Motor neuron (in vitro differentiated cells): ENCODE results near the gene HHAT. TPM values are rescaled to one million over a fixed set of nuclear protein-coding genes. Genes with fewer than 3 reads are reported as not detected.
A peak's percentile ranks its signal among the peaks of the same experiment; 100 is the strongest.

Source experiments
- ATAC-seq, 8 experiments: fragments of 200-7000 bp; cut with Tn5 transposase; replicated peaks in 6 of 8; 2 replicates each; pipeline ENCODE4 v1.8.0; 2021; ENCODE audit warnings: mild to moderate bottlenecking in 8 of 8, moderate library complexity in 8 of 8
- H3K27ac ChIP-seq, 2 donors: fragments of 250-450 bp; sonication (Bioruptor Pico); 2 replicates each; pipeline ENCODE4 v1.9.0; 2021; ENCODE audit warnings: antibody characterized with exemption in 2 of 2, mild to moderate bottlenecking in 2 of 2, moderate library complexity in 1 of 2
- H3K4me1 ChIP-seq, 2 donors: fragments of 250-450 bp; sonication (Bioruptor Pico); replicated peaks in 1 of 2; 2 replicates each; pipeline ENCODE4 v1.6.1; 2021; ENCODE audit warnings: antibody characterized with exemption in 2 of 2, mild to moderate bottlenecking in 2 of 2, moderate library complexity in 1 of 2
- H3K4me3 ChIP-seq, 5 donors: fragments of 250-450 bp; sonication (Bioruptor Pico); 2 replicates each; pipeline ENCODE4 v1.9.0; 2021; ENCODE audit warnings: antibody characterized with exemption in 5 of 5, mild to moderate bottlenecking in 5 of 5, moderate library complexity in 4 of 5
- WGBS, 10 experiments: fragments of 450-650 bp; shearing (Covaris generic); methylation state at CpG; one replicate each; pipeline ENCODE4 v1.0.0; 2022; 5-methylcytosine and 5-hydroxymethylcytosine counted together
- in situ Hi-C, 9 experiments: fragments of 400-800 bp; cut with MboI; loops; one replicate each; pipeline ENCODE4 v1.15.0; 2021; ENCODE audit warnings: low sequenced_read_pairs in 9 of 9, low pct_unique_long_range_greater_than_20kb in 2 of 9; ENCODE audit not compliant: unreplicated experiment in 9 of 9
- total RNA-seq, 8 experiments: library from RNA; unstranded; fragments of 300-600 nt; gene quantifications; 2 replicates each; pipeline versions ENCODE4 v1.2.3 to v1.2.4, GENCODE V29; 2022

The HHAT gene
- total RNA-seq, 8 experiments from 2014 or later = 3.9 to 128 (median 7.8) TPM

DNA sequence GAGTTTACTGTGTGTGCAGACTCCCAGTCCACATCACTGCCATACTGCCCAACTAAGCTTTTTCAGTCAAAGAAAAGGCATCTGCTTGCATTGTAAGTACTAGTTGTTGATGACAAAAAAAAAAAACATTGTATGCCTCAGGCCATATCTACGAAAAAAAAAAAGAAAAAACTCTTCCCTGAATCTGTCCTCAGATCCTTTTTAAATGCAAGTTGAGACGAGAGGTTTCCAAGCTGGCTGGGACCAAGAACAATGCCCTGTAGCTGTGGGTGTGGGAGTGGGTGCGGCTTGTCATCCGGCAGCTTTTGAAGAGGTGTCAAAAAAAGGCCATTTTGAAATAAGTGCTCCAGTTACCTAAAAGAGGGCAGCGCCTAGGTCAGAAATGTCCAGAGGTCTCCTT, 29.2 kb upstream of the HHAT start:
- ATAC-seq = peak in 4 of 8 experiments; percentile 8 to 28 (median 20)
- no peak overlapping the region for H3K4me3 ChIP-seq
- in situ Hi-C loops = no loop called here
- no peak overlapping the region for H3K27ac ChIP-seq
- H3K4me1 ChIP-seq = peaks cover 42 to 49% of the 10 kb centered on the region in 2 donors
- WGBS, 10 experiments = 0 to 19% (median 10%) methylated on average over 2 to 5 of the region's 5 CpGs; no CpG with 5 or more reads in 1 of the 10 experiments

DNA sequence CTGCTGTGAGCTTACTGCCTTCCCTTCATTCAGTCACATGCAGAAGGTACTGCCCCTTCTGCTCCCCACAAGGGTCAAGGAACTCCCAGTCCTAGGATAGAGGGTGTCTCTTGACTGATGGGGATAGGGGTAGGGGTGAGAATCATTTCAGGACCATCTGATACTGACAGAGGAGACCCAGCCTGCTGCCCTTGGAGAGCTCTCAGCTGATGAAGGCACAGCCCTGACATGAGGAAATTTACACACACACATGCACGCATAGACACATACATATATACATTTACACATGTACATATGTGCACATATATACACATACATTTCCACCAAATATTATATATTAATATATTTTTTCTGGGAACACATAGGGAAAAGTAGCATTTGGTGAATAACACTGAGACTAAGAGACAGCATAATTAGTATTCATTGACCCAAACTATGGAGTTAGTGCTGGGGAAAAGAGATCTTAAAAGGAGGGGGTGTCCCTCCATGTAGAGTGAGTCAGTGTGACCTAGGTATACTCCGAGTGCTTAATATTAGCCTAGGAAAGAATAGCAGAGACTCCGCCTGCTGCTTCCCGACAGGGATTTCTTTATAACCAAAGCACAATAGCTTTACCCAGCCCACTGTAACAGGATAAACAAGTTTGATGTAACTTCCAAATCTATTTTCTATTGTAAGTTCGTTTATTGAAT, 27.6 kb upstream of the HHAT start:
- ATAC-seq = peak; percentile 22 to 76 (median 47)
- H3K27ac ChIP-seq = no peak overlapping the region
- no peak overlapping the region for H3K4me3 ChIP-seq
- in situ Hi-C loops = loop anchor here in 6 of 9 experiments (10.0 to 25.0 kb wide), 3 partner anchors 156 to 439 kb away; no protein-coding TSS in a partner anchor
- H3K4me1 ChIP-seq = peaks cover 27 to 33% of the 10 kb centered on the region in 2 donors
- 0 to 73% (median 40%) methylated on average over 1 to 5 of the region's 5 CpGs for WGBS, 10 experiments

DNA sequence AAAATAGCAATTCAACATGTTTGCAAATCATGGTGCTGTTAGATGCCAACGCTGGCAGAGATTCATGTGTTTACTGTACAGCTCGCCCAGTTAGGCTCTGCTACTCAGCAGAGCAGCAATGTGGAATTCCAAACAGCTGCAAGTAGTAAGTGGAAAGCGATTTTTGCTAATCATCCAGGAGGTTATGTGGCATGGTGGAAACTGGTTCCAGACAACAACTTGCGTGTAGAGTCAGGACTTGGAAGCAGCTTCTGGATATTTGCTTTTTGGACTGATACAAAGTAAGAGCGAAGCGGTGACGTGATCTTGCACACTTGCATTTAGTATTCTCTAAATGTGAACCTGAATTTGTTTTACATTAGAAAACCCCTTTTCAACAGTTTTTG, 27.1 kb upstream of the HHAT start:
- in situ Hi-C loops = loop anchor here in 6 of 9 experiments (10.0 to 25.0 kb wide), 3 partner anchors 157 to 439 kb away; no protein-coding TSS in a partner anchor
- ATAC-seq = peak; percentile 16 to 52 (median 28)
- Histone ChIP-seq H3K27ac (no peak overlapping the region), H3K4me1 (peaks cover 23 to 32% of the 10 kb centered on the region in 2 donors), H3K4me3 (no peak overlapping the region)
- 21 to 100% (median 87%) methylated on average over 3 to 7 of the region's 7 CpGs for WGBS, 10 experiments

- in situ Hi-C loops = loop anchor here in 6 of 9 experiments (10.0 to 25.0 kb wide), 3 partner anchors 158 to 440 kb away; no protein-coding TSS in a partner anchor
- no peak for ATAC-seq
- WGBS, 10 experiments = 77 to 100% (median 90%) methylated on average over 1 to 10 of the region's 10 CpGs; no CpG with 5 or more reads in 5 of the 10 experiments
Observed at GRCh38 chr1:210302501-210302900, 26.2 kb upstream of the HHAT start.

GRCh38 chr1:210303391-210303790, 25.3 kb upstream of the HHAT start:
- in situ Hi-C loops = loop anchor here in 6 of 9 experiments (10.0 to 25.0 kb wide), 3 partner anchors 159 to 441 kb away; no protein-coding TSS in a partner anchor
- WGBS, 10 experiments = 85 to 100% (median 100%) methylated on average over 1 to 7 of the region's 8 CpGs; no CpG with 5 or more reads in 5 of the 10 experiments
- Histone ChIP-seq H3K27ac (no peak overlapping the region), H3K4me3 (no peak overlapping the region), H3K4me1 (peaks cover 23 to 32% of the 10 kb centered on the region in 2 donors)
- ATAC-seq = no peak

More at GRCh38 chr1:210302501-210302900, 26.2 kb upstream of the HHAT start:
- H3K4me1 ChIP-seq = peaks cover 23 to 32% of the 10 kb centered on the region in 2 donors
- no peak overlapping the region for H3K4me3 ChIP-seq
- no peak overlapping the region for H3K27ac ChIP-seq

GRCh38 chr1:210310562-210311153, 18.0 kb upstream of the HHAT start:
- H3K4me1 ChIP-seq = no peaks in the 10 kb centered on the region
- peak overlapping the region in 1 of 5 donors; percentile 31 for H3K4me3 ChIP-seq
- ATAC-seq = peak in 6 of 8 experiments; percentile 22 to 64 (median 52)
- in situ Hi-C loops = loop anchor here in 8 of 9 experiments (10.0 to 25.0 kb wide), 4 partner anchors 166 to 448 kb away; no protein-coding TSS in a partner anchor
- H3K27ac ChIP-seq = no peak overlapping the region
- 6 to 73% (median 43%) methylated on average over 2 to 3 of the region's 7 CpGs; no CpG with 5 or more reads in 2 of the 10 experiments for WGBS, 10 experiments

DNA sequence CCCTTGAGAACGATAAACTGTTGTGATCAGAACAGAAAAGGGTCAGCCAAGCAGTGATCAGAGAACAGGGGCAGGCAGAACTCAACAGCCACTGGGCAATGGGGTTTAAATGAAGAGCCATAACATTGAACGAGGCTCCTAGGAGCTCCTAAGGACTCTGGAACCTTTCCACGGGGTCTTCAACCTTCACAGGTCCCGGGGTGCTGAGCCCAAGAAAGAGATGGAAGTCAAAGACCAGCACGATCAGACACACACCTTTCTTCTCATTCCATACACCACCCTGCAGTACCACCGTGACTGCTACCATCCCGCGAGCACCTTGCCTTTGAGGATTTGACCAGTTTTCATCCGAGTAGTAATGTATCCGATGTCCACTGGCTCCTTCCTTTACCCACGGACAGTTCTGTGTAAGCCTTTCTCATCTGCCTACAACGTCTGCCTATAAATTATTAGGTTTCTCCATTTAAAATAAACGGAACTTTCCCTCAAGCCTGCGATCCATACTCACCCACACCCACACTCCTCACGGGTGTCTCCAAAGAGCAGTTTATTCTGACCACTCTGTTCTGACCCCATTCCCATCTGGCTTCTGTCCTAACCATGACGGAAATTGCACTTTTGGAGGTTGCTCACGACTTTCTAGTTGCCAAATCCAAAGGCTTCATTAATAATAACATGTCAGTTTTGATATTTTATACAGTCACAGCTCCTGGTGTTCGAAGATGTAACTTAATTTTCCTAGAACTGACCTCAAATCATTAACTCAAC, 16.8 kb upstream of the HHAT start:
- in situ Hi-C loops = loop anchor here in 8 of 9 experiments (10.0 to 25.0 kb wide), 4 partner anchors 167 to 450 kb away; no protein-coding TSS in a partner anchor

DNA sequence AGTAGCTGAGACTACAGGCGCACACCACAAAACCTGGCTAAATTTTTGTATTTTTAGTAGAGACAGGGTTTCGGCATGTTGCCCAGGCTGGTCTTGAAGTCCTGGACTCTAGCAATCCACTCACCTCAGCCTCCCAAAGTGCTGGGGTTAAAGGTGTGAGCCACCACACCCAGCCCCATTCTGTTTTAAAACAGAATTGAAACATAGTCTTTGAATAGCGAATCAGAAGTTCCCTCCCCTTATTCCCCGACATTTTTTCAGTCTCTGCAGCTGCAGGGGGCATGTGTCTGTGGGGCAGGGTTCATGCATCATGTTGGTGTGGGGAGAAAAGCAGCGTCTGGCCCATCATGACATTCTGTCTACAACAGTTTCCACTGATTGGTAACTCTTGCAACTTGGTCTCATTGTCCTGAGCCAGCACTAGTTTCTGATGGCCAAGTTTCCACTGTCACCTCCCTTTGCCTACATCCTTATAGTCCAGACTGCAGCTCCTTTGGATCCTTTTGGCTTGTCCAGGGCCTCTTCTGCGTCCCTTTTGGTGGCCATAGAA, 15.6 kb upstream of the HHAT start:
- Histone ChIP-seq H3K4me1 (no peaks in the 10 kb centered on the region), H3K4me3 (no peak overlapping the region), H3K27ac (no peak overlapping the region)
- 54 to 80% (median 64%) methylated on average over 1 to 6 of the region's 6 CpGs for WGBS, 10 experiments
- no peak for ATAC-seq
- in situ Hi-C loops = loop anchor here in 8 of 9 experiments (10.0 to 25.0 kb wide), 4 partner anchors 168 to 451 kb away; no protein-coding TSS in a partner anchor

More for the DNA sequence above, 16.8 kb upstream of the HHAT start:
- WGBS, 10 experiments = 35 to 100% (median 82%) methylated on average over 1 to 16 of the region's 18 CpGs
- no peaks in the 10 kb centered on the region for H3K4me1 ChIP-seq
- no peak for ATAC-seq
- H3K4me3 ChIP-seq = no peak overlapping the region
- no peak overlapping the region for H3K27ac ChIP-seq

GRCh38 chr1:210313921-210314320, 14.8 kb upstream of the HHAT start:
- in situ Hi-C loops = loop anchor here in 8 of 9 experiments (10.0 to 25.0 kb wide), 4 partner anchors 169 to 452 kb away; no protein-coding TSS in a partner anchor
- H3K4me3 ChIP-seq = no peak overlapping the region
- no peaks in the 10 kb centered on the region for H3K4me1 ChIP-seq
- no peak overlapping the region for H3K27ac ChIP-seq
- 100% methylated on average over 1 of the region's 1 CpG; no CpG with 5 or more reads in 4 of the 10 experiments for WGBS, 10 experiments
- no peak for ATAC-seq

- Histone ChIP-seq H3K27ac (no peak overlapping the region), H3K4me1 (no peaks in the 10 kb centered on the region), H3K4me3 (no peak overlapping the region)
- ATAC-seq = no peak
- WGBS, 10 experiments = 47 to 100% (median 90%) methylated on average over 2 to 6 of the region's 6 CpGs
- in situ Hi-C loops = loop anchor here in 8 of 9 experiments (10.0 to 25.0 kb wide), 4 partner anchors 171 to 453 kb away; no protein-coding TSS in a partner anchor
Observed at GRCh38 chr1:210315529-210315928, 13.2 kb upstream of the HHAT start.

DNA sequence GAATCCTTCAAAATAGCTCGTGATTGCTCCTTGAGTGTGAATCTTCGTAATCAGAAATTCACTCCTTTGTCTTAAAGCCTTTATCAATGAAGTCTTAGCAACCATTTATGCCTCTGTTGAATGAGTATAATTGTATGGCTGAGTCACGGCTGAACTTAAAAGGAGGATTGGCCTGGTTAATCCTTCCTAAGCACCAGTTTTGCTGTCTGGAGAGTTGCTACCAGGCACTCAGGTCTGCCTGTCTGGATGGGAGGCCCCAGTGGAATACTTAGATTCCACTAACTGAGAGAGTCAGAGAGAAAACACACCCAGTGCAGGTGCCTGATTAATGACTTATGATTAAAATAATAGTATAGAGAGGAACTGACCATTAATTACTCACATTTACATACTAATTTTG, 7.6 kb upstream of the HHAT start:
- H3K4me1 ChIP-seq = no peaks in the 10 kb centered on the region
- no peak overlapping the region for H3K4me3 ChIP-seq
- WGBS, 10 experiments = 50 to 100% (median 88%) methylated on average over 1 to 3 of the region's 3 CpGs; no CpG with 5 or more reads in 2 of the 10 experiments
- no peak for ATAC-seq
- no peak overlapping the region for H3K27ac ChIP-seq
- in situ Hi-C loops = loop anchor here in 5 of 9 experiments (25.0 kb wide), 2 partner anchors 184 to 459 kb away; no protein-coding TSS in a partner anchor

- Histone ChIP-seq H3K27ac (no peak overlapping the region), H3K4me1 (no peaks in the 10 kb centered on the region), H3K4me3 (no peak overlapping the region)
- in situ Hi-C loops = loop anchor here in 5 of 9 experiments (25.0 kb wide), 2 partner anchors 184 to 459 kb away; no protein-coding TSS in a partner anchor
- WGBS, 10 experiments = 53 to 94% (median 86%) methylated on average over 2 to 8 of the region's 8 CpGs; no CpG with 5 or more reads in 2 of the 10 experiments
- ATAC-seq = peak in 1 of 8 experiments; percentile 30
Observed at GRCh38 chr1:210321552-210321951, 7.2 kb upstream of the HHAT start.
